NCI-H187 (cell line): ENCODE measurements around the gene RUBCNL.
A peak's percentile ranks its signal among the peaks of the same experiment; 100 is the strongest.

Experiments
- DNase-seq, 2 experiments: peaks; one replicate each; lab custom pipeline; 2025; lab: John Stamatoyannopoulos, UW

RUBCNL gene

GRCh38 chr13:46341112-46341711, 45.8 kb downstream of the RUBCNL start:
- peak; percentile 18 to 46 for DNase-seq

DNA sequence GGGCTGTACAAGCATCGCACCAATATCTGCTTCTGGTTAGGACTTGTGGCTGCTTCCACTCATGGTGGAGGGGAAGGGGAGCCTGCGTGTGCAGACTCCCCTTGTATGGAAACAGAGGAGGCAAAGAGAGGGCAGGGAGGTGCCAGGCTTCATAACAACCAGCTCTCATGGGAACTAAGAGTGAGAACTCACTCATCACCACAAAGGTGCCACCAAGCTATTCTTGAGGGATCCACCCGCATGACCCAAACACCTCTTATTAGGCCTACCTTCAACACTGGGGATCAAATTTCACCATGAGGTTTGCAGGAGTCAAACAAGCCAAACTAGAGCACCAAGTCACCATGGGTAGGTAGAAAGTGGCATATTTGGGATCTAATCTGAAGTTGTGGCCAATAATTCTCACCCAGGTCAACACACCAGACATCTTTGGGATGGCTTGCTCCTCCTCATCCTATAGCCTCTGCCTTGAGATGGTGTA, 46.4 kb downstream of the RUBCNL start:
- DNase-seq = no peak

DNA sequence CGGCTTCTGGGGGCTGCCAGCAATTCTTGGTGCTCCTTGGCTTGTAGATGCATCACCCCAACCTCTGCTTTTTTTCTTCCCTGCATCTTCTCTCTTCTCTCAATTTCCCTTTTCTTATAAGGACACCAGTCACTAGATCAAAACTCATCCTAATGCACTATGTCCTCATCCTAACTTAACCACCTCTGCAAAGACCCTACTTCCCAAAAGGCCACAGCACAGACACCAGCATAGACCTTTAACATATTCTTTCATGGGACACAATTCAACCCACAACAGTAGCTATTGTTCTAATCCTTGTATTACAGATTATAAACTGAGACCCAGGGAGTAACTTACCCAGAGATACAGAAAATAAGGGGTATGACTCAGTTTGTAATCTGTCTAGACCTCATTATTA, 47.0 kb downstream of the RUBCNL start:
- no peak for DNase-seq

DNA sequence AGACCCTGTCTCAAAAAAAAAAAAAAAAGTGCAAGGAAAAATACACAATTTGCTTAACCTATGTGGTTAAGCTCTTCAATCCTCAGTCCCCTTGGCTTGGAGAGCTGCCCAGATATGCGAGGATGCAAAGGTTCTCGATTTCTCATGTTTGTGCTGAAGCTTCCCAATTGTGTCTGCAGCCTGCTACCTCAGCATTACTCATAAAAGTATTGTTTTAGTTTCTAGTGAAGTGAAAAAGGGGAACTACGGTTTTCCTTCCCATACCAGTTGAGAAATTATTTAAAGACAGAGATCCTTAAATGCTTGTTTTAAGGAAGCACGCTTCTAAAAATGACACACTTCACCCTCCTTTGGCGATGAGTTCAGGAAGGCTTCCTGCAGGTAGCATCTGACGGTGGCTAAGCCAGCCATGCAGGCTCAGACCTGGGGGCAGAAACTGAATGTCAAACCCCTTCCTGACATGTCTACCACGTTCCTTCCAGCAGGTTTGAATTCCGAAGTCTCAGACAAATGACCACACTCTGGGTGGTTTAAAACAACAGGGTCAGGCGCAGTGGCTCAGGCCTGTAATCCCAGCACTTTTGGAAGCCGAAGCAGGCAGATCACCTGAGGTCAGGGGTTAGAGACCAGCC, 47.9 kb downstream of the RUBCNL start:
- DNase-seq = no peak

DNA sequence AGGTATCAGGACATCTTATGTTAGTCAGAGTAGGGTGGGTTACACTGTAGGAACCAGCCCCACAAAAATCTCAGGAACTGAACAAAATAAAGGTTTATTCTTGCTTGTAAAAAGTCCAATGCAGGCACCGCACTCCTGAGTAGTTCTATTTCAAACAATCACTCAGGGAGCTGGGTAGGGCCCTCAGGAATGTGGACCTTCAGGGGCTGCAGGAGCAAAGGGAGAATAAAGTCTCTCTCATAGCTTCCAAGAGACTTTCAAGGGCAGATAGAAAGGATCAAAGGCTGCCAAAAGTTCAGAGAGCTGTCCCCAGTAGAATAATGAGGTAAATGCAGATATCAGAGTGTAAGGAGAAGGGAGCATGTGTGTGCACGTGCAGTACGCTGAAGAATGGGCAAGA, 49.4 kb downstream of the RUBCNL start:
- DNase-seq = no peak

GRCh38 chr13:46334035-46334822, 52.8 kb downstream of the RUBCNL start:
- no peak for DNase-seq

DNA sequence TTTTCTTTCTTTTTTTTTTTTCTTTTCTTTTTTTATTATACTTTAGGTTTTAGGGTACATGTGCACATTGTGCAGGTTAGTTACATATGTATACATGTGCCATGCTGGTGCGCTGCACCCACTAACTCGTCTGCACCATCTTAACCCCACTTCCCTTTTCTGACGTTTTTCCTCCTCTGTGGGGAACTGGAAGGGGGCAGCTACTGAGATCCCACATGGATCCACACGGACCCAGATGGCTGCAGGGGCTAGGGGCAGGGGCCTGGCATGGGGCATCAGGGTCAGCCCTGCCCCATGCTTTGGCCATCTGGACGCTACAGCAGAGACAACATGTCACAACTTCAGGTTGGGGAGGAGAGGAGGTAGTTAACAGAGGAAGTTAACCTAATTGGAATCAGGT, 54.3 kb downstream of the RUBCNL start:
- no peak for DNase-seq

DNA sequence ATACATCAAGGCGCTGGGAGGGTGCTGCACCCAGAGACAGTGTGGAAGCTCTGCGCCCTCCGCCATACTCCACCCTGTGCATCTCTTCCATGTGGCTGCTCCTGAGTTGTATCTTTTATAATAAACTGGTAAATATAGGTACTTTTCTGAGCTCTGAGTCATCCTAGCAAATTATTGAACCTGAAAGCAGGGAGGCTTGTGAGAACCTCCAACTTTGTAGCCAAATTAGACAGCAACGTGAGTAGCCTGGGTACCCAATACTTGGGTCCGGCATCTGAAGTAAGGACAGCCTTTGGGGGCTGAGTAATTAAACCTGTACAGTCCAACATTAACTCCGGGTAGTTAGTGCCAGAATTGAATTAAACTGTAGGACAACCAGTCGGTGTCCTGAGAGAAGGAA, 57.4 kb downstream of the RUBCNL start:
- no peak for DNase-seq

DNA sequence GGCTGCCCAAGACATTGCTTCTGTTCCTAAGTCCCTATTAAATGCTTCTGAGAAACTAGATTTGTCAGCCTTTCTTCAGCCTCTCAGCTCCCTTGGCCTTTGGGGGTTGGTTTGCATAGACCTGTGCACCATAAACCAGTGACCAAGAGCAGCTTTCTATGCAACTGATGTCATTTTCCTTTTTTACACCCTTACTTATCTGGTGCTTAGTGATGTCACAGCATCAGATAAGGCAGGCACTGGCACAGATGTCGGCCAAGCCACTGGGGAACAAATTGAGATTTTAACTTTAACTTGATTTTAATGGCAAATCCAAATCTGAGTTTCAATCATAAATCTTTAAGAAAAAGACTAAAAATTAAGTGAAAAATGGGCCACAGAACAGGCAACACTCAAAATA, 59.8 kb downstream of the RUBCNL start:
- no peak for DNase-seq

GRCh38 chr13:46324976-46325375, 62.1 kb downstream of the RUBCNL start:
- no peak for DNase-seq

DNA sequence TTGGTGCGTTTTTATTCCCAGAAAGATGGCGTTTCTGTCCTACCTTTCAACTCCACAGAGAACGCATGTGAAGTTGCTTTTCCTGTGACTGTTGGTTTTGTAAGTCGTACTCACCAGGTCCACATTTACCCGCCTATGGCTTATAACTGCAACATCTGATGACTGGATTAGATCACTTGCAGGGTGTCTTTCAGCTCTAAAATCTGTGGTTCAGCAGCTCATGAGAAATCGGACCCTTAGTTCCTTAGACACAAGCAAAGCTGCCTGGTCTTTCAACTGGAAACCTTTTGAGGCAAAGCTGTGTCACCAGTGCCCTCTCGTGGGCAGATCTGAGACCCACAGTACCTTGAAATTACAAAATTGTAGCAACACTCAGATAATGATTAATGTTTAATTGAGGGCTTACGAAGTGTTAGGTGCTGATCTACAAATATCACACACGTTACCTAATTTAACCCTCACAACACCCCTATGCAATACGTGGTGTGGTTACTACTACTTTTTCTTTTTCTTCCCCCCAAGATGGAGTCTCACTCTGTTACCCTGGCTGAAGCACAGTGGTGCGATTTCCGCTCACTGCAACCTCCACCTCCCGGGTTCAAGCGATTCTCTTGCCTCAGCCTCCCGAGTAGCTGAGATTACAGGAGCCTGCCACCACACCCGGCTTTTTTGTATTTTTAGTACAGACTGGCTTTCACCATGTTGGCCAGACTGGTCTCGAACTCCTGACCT, 65.4 kb downstream of the RUBCNL start:
- peak in 1 of 2 experiments; percentile 27 for DNase-seq

- DNase-seq = no peak
Observed at GRCh38 chr13:46320821-46321220, 66.2 kb downstream of the RUBCNL start.

- no peak for DNase-seq
Observed at GRCh38 chr13:46320406-46320805, 66.6 kb downstream of the RUBCNL start.

DNA sequence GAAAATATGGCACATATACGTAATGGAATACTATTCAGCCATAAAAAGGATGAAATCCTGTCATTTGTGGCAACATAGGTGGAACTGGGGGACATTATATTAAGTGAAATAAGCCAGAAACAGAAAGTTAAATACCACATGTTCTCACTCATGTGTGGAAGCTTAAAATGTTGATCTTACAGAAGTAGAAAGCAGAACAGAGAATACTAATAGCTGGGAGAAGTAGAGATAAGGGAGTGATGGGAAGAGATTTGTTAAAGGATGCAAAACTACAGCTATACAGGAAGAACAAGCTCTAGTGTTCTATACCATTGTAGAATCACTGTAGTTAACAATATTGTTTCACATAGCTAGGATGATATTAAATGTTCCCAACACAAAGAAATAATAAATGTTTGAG, 68.1 kb downstream of the RUBCNL start:
- no peak for DNase-seq

GRCh38 chr13:46317120-46317519, 69.9 kb downstream of the RUBCNL start:
- no peak for DNase-seq

- no peak for DNase-seq
Observed at GRCh38 chr13:46315491-46316075, 71.5 kb downstream of the RUBCNL start.

DNA sequence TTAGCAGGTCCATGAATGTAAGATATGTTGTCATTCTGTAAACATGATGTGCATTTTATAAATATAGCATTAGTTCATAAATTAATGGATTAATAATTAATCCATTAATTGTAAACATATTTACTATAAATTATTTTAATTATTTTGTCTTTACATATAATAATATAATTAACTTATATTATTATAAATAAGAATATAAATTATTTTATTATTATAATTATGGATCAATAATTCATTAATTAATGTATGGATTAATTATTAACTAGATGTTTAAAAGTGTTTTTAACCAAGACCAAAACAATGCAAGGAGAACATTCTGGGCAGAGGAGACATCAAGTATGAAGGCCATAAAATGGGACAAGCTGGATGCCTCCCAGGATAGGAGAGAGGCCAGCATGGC, 72.0 kb downstream of the RUBCNL start:
- no peak for DNase-seq

DNA sequence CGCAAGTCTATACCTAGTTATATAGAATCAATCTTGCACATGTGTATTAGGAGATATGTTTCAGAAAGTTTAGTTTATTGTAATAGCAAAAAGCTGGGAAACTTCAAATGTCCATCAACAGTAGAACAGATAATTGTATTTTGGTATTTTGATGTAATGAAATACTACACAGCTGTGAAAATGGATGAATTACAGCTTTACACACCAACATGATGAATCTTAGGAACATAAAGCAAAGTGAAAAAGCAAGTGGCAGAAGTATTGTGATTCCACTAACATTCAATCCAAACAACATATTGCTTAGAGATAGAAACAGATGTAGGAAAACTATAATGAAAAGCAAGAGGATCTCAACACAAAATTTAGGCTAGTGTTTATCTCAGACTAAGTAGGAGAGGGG, 72.5 kb downstream of the RUBCNL start:
- no peak for DNase-seq

GRCh38 chr13:46313432-46314257, 73.4 kb downstream of the RUBCNL start:
- no peak for DNase-seq

DNA sequence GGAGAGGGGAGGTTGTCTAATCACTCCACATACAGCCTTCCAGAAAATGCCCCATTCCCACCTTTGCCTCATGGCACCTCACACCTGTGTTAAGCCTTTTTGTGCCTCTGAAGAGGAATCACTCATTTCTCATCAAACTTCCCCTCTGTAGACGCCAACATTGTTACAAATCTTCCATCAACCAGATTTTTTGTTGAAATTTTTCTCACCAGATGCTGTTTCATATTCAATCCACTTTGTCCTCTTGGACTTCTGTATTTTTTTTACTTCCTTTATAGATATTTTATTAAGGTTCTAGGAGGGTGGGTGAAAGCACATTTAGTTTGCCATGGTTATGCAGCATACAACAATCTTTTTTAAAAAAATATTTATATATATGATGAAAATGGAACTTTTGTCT, 74.0 kb downstream of the RUBCNL start:
- no peak for DNase-seq

GRCh38 chr13:46311217-46311616, 75.8 kb downstream of the RUBCNL start:
- DNase-seq = no peak
